ENCODE data around the gene TRIM52.

GRCh38 chr5:181219262-181220177, 41.4 kb downstream of the TRIM52 start:
- no peak for TF ChIP-seq POLR2A (IDR thresholded peaks at IDR 0.05)
- TF ChIP-seq, protein P1, sequence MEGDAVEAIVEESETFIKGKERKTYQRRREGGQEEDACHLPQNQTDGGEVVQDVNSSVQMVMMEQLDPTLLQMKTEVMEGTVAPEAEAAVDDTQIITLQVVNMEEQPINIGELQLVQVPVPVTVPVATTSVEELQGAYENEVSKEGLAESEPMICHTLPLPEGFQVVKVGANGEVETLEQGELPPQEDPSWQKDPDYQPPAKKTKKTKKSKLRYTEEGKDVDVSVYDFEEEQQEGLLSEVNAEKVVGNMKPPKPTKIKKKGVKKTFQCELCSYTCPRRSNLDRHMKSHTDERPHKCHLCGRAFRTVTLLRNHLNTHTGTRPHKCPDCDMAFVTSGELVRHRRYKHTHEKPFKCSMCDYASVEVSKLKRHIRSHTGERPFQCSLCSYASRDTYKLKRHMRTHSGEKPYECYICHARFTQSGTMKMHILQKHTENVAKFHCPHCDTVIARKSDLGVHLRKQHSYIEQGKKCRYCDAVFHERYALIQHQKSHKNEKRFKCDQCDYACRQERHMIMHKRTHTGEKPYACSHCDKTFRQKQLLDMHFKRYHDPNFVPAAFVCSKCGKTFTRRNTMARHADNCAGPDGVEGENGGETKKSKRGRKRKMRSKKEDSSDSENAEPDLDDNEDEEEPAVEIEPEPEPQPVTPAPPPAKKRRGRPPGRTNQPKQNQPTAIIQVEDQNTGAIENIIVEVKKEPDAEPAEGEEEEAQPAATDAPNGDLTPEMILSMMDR (IDR thresholded peaks at IDR 0.05): no peak

Measured in ovary (tissue), 3 donors.